LNCAP (cell line): ENCODE data around the gene PF4V1.

Experiments
- TF ChIP-seq, protein P1 (sequence below): fragments of 450-650 bp; IDR thresholded peaks from 2 replicates; pipeline ENCODE4 v1.5.1; 2017; ENCODE audit warnings: mild to moderate bottlenecking

Gene PF4V1, protein sequence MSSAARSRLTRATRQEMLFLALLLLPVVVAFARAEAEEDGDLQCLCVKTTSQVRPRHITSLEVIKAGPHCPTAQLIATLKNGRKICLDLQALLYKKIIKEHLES

DNA sequence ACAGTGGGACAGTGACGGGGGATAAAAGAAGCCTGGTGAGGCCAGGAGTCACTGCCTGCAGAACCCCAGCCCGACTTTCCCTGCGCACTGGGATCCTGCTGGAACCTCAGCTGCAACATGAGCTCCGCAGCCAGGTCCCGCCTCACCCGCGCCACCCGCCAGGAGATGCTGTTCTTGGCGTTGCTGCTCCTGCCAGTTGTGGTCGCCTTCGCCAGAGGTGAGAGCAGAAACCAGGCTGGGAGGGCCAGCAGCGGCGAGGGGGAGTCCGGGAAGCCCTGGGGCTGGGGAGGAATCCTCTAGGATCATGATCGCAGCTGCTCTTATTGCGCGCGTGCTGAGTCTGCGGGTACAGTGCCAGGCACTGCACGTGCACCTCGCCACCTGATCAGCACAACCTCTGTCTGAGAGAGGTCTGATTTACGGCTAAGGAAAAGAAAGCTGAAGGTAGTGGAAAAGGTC is at the start of gene PF4V1:
Gene PF4V1 (plus strand): TSS at position 51 of the 459 bp plus-strand sequence. CDS start 67 bp downstream, at position 118.
- TF ChIP-seq, protein P1, sequence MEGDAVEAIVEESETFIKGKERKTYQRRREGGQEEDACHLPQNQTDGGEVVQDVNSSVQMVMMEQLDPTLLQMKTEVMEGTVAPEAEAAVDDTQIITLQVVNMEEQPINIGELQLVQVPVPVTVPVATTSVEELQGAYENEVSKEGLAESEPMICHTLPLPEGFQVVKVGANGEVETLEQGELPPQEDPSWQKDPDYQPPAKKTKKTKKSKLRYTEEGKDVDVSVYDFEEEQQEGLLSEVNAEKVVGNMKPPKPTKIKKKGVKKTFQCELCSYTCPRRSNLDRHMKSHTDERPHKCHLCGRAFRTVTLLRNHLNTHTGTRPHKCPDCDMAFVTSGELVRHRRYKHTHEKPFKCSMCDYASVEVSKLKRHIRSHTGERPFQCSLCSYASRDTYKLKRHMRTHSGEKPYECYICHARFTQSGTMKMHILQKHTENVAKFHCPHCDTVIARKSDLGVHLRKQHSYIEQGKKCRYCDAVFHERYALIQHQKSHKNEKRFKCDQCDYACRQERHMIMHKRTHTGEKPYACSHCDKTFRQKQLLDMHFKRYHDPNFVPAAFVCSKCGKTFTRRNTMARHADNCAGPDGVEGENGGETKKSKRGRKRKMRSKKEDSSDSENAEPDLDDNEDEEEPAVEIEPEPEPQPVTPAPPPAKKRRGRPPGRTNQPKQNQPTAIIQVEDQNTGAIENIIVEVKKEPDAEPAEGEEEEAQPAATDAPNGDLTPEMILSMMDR = no peak

DNA sequence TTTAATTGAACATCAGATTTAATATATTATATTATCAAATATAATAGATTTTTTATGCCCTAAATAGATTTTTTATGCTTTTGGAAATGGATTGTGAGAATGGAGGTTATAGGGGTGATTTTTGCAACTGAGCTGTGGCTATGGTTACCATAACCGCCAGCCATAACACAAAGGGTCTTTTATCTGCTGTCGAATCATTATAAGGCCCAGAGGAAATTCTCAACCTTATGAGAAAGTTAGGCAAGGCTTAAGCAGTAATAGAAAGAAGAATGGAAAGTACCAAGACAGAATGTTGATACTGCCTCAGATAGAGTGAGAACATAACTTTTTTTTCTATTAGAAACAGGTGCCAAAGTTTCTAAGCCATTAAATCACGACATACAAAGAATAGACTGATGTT is 42.9 kb upstream of the PF4V1 start:
- TF ChIP-seq, protein P1 = no peak

DNA sequence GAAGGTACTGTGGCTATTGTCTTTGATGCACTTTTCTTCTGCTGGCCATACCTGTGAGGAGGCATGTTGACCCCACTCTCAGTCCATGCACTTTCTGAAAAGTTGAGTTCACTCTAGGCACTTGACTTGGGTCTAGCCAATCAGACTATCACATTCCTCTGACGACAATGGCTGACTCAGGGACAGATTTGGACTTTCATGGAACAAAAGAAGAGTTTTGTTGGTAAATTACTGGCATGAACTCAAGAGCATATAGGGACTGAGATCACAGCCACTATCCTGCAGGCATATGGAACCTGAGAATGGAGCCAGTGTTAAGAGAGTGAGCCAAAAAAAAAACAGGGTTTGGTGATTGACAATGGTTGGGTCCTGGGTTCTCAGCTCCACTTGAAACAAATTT is 41.3 kb upstream of the PF4V1 start:
- TF ChIP-seq, protein P1 = no peak

DNA sequence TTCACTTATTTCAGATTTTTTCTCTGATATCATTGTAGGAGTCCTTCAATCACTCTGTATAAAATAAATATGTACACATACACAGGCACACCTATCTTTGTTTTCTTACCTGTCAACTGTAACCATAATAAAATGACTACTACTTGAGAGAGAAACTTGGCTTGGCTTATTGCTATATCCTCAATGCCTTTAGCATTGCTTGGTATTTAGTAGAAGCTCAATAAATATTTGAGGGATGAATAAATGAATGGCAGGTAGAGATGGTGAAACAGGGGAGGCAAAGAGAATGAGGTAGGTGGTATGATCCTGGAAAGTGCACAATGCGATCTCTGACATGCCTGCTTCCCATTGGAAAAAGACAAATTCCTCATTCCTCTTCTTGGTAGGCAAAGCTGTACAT is 38.4 kb upstream of the PF4V1 start:
- TF ChIP-seq, protein P1 = no peak

DNA sequence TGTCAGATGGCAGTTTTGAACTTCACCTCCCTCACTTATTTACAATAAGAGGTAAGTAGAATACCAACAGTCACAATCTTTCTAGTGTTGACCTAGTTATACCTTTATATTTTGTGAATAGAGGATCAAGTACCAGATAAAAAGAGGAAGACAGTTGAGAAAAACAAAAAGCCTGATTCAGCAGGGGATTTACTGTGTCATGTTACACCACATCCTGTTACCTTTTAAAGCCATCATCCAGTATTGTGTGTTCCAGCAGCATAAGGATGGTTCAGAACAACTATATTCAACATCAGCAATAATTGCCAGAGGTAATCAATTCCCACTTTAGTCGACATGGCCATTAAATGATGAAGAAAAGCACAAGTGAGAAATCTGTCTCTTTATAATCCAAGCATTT is 38.0 kb upstream of the PF4V1 start:
- TF ChIP-seq, protein P1 = no peak

DNA sequence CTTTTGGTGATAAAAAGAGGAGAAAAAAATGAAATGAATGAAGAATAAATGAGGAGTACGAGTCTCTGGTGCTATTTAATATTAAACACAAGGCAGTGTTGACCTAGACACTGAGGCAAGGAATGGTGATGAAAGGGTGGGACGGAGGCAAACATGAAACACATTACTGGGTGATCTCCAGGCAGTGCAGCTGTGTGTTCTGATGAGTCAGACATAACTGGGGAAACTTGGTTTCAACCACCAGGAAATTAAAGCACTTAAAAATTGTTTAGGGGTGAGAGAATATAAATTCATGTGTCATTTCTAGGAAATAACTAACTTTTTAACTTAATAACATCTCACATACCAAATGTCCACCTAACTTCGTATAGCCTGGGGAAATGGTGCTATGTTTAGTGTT is 36.3 kb upstream of the PF4V1 start:
- TF ChIP-seq, protein P1 = no peak

DNA sequence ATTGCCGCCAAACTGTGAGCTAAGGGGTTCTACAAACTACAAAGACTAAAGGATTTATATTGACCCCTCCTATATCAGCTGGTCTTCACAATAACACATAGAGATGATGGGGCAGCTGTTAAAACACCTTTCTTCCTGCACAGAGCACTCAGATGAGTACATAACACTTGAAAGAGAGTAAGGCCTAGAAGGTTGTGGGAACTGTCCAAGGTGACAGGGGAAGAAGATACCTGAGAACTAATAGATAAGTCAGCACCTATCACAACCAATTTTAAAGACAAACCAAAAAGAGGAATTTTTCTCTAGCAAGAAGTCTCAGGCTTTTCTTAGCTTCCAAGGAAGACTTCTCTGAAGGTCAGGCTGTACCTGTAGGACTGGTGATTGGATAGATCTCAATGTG is 35.8 kb upstream of the PF4V1 start:
- TF ChIP-seq, protein P1 = no peak

DNA sequence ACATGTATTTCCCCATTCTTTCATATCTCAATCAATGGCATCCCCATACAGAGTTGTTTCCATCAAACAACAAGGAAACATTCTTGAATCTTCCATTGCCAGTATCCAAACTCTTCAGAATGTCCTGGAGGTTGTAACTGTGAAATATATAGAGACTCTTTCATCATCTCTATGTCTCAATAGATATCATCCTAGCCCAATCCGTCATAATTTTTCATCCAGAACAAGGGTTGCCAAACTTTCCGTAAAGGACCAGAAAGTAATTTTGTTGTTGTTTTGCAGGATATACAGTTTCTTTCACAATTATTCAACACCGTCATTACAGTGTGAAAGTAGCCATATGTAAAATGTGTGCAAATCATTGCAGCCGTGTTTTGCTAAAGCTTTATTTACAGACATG is 31.8 kb upstream of the PF4V1 start:
- TF ChIP-seq, protein P1 = no peak
